Hepatic stellate cell (primary cell): ENCODE results near the gene ALDH3A1.
"Not testable (repeated sequence)": the region's sequence is repeated elsewhere in the genome, so short reads cannot be mapped to it uniquely, and the experiment has no call there.

ENCODE experiments used
- DNase-seq: peaks from one replicate; pipeline ENCODE4 v3.0.0; 2011; ENCODE audit warnings: low spot score

ALDH3A1 gene

DNA sequence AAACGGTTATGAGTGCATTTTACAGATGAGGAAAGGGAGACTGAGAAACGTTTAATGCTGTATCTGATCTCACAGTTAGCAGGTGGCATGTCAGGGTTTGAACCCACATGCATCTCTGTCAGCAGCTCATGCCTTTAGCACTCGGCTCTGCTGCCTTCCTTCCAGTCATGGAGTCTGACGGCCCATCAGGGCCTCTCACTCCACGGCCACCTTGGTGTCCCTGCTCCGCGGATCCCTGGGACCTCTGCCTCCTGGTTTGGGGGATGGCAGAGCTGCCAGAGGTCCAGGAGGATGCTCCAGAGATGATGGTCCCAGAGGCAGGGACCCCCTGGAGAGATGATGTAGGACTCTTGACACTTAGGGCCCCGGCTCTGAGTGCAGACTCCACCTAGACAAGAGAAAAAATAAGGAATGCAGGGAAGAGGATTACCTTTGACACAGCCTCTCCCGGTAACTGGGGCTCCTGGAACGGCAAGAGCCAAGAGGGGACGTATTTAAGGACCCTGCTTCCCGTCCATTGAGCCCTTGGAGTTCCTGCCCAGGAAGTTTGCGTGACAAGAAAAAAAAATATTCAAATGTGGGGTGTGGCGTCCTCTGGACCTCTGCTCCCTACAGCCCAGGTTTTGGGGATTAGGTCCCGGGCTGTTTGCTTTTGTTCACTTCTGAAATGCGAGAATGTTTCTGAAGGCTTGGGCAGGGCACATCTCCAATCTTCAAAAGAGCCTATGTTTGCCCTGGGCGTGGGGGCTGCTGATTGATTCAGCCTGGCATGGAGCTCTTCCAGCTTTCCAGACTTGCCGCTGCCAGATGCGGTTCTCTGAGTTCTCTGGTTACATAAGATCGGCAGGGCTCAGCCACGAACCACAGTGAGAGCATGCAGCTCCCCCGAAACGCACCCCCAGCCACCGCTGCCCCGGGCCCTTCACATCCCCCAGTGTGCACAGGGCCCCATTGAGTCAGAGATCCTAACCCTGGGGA, at the start of gene ALDH3A1:
ALDH3A1 (minus strand) TSS at position 470 of the 978 bp plus-strand sequence. CDS start 3,169 bp downstream, outside the sequence.
- no peak for DNase-seq

DNA sequence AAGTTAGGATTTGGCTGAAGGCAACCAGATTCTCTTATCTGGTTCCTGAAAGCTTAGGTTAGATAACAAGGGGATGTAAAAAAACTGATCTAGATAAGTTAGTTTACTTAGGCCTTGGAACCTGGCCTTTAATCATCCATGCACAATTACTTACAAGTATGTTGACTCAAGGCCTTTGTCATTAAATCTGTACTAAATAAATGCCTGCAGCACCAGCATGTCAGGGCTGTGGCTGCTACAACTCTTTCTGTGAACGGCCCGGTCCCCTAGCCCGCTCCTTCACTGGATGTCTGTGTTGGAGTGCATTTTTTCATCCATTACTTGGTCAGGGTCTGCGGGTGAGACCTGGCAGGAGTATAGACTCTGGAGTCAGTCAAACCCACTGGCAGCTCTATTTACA, 48.4 kb upstream of the ALDH3A1 start:
- DNase-seq, result no peak

DNA sequence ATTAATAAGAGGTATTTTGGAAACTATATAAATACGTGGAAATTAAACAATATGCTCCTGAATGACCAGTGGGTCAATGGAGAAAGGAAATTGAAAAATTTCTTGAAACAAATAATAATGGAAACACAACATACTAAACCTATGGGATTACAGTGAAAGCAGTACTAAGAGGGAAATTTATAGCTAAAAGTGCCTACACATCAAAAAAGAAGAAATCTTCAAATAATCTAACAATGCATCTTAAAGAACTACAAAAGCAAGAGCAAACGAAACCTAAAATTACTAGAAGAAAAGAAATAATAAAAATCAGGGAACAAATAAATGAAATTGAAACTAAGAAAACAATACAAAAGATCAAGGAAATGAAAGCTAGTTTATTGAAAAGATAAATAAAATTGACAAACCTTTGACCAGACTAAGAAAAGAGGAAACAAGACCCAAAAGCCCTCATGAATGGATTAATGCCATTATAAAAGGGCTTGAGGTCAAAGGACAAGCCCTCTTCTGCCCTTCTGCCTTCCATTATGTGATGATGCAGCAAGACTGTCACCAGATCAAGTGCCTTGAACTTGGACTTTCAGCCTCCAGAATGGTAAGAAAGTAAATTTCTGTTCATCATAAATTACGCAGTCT, 43.9 kb upstream of the ALDH3A1 start:
- DNase-seq, result no peak

DNA sequence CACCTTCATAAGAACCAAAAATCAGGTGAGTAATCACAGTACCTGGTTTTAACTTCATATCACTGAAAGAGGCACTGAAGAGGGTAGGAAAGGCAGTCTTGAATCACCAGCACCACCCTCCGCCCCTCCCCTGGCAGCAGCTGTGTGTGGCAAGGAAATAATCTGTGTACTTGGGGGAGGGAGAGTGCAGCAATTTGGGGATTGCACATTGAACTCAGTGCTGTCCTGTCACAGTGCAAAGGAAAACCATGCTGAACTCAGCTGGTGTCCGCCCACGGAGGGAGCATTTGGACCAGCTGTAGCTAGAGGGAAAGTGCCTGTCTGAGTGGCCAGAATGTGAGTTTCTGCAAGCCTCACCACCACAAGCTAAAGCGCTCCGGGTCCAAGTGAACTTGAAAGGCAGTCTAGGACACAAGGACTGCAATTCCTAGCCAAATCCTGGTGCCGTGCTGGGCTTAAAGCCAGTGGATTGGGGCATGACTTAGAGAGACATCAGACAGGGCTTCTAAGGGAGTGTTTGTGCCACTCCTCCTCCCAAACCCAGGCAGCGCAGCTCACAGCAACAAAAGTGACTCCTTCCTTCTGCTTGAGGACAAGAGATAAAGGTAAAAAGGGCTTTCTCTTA, 39.7 kb upstream of the ALDH3A1 start:
- DNase-seq, result no peak

DNA sequence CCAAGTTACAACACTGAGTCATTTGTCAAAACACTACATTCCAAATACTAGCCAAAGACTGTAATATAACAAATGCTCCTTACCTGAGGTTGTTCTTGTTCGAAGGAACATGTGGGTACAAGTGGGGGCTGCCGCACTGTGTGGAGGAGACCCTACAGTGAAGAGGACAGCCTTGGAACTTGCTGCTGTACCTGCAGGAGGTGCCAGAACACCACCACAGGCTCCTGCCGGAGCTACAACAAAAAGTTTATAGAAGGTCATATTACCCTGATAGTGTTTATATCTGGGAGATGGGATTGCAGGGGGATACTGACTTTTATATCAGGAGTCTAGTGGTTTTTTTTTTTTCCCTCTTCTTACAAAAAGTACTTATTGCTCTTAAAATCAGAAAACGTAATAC, 37.8 kb upstream of the ALDH3A1 start:
- DNase-seq, result no peak

DNA sequence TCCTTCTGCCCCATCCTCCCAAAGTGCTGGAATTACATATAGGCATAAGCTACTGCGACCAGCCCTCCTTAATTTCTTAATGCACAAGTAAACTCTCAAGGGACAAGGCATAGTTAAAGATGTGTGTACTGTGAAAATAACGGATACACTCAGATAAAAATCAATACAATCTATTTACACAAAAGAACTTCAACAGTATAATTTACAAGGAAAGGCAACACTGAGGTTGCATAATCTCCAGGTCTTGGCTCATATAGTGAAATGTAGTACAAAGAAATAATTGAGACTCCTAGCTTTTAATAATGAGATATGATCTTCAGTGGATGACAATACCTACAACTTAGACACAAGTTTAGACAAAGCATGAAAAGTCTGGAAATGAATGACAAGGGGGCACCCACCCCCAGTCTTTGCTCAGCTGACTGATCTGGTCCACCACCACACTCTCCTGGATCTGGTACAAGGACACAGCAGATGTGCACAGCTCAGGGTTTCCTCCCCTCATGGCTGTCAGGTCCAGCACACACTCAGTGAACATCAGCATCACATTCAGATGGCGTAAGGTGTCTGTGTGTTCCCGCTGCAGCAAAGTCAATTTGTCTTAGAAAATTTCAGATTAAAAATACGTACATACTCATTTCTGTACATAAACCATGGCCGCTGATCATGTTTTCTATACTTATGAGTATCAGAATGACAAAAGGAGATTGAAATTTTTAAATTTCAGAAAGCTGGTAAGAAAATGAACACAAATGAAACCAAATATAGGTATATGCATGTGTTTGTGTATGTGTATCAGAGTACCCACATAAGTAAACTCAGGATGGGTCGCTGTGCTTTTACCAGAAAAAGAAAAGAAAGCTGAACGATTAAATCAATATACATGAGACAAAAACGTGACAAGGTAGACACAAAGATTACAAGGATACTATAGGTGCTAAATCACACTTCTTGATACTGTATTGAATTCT, 33.7 kb upstream of the ALDH3A1 start:
- DNase-seq, result no peak

DNA sequence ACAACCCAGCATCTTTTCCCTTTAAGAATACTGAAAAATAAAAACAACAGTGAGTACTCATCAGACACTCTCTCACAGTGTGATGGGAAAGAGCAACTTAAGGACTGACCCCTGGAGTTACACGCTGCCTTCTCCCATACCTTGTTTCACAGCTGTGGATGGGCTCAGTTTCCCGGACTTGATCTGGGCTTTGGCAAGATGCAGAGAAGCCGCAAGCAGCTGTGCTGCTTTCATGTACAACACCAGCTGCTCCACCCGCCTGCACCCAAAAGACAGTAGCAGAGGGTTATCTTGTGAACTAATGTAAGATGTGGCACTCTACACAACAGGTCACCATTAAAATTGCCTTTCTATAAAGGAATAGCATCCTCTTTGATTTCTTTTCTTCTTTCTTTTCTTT, 32.7 kb upstream of the ALDH3A1 start:
- no peak for DNase-seq

DNA sequence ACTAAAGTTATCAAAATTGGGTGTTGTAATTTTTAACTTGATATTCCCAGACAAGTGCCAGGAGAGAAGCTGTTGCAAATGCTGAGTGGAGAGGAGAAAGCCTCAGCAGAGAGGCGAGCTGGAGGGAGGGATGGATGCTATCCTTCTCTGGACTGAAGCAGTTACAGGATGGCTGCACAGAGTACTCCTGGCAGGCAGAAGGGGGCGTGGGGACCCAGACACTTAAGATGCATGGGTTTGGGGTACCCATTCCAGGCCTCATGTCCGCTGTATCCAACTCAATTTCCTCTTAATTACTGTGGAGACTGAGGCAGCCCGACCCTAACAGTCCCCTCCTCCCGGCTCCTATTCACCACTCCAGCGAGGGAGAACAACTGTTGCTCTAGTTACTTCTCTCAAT, 25.4 kb upstream of the ALDH3A1 start:
- no peak for DNase-seq

DNA sequence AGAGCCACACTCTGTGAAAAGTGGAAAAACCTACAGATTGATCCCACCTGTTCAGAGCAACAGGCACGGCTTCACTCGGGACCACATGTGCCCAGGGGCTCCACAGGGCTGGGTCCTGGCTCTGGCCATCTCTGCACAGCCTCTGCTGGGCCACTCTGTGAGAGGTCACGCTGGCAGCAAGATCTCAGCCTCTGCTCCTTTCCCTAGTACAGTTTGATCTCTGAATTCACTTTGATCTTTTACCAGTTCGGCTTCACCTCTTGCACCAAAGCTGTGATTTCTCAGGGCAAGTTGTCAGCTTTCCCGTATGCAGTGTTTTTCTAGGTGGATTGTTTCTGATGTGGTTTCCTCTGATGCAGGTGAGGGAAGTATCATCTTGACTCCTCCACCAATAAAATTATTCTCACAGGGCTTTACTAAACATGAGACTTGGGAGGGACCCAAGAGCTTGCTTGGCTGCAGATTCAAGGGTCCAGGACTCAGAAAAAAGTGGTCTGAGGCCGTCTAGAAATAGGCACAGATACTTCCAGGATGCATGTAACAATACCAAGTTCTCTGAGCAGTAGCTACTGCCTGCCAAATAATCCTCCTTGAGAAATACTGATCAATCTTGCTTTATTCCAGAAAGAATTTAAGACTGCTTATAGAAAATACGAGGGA, 24.0 kb upstream of the ALDH3A1 start:
- no peak for DNase-seq

DNA sequence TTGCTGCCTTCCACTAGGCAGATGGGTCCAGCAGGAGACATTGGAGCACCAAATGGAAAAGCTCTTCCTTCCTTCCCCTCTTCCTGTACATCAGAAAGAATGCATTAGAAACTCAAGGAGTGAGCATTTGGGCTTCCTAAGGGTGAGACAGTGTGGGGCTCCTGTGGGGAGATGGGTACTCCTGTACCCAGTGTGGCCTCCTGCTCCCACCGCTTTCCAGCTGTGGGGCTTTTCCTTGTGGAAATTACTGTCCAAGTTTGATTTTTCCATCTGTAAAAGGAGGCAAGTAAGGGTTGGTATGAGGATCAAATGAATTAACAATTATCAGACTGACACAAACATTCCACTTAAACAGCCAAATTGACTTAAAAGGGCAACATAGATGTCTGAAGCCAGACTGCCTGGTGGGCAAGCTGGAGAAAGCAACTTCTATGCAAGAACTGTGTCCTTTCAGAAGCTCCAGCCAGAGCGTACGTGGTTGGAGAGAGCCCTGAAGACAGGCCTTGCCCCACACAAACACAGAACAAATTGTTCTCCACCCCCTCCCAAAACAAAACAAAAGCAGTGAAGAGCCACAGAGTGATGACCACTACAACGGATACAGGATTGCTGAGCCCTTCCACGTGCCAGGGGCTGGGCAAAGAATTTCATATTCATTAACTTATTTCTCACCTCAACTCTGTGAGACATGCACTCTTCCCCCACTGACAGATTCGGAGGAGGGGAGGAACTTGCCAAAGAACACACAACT, 23.1 kb upstream of the ALDH3A1 start:
- no peak for DNase-seq

DNA sequence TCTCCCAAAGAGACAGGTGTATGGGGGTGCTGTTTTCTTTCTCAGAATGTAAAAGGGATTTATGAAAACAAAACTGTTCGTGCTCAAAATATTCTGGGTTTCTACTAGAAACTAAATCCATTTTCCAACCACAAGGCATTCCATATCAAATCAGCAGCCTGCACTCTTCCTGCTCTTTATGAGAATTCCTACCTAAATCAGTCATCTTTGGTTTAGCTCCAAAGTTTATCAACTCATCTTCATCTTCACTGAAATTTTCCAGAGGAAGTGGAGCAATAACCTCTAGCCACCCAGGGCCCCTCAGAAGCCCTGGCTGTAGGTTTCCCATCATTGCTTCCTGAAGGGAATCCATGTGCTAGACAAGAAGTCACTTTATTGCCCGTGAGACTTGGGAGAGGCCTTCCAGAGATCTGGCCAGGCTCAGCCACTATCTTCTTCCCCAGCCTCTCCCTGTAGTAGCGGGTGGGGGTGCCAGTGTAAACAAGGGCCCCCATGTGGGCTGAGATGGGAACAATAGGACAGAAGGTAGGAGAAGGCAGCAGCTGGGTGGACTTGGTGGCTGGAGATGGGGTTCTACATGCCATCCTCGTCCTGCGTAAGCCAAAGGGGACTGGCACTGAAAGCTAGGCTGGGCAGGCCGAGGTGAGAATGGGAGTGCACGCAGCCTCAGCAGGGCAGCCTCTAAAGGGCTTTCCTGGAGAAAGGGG, 22.0 kb upstream of the ALDH3A1 start:
- DNase-seq, result peak; percentile 50

DNA sequence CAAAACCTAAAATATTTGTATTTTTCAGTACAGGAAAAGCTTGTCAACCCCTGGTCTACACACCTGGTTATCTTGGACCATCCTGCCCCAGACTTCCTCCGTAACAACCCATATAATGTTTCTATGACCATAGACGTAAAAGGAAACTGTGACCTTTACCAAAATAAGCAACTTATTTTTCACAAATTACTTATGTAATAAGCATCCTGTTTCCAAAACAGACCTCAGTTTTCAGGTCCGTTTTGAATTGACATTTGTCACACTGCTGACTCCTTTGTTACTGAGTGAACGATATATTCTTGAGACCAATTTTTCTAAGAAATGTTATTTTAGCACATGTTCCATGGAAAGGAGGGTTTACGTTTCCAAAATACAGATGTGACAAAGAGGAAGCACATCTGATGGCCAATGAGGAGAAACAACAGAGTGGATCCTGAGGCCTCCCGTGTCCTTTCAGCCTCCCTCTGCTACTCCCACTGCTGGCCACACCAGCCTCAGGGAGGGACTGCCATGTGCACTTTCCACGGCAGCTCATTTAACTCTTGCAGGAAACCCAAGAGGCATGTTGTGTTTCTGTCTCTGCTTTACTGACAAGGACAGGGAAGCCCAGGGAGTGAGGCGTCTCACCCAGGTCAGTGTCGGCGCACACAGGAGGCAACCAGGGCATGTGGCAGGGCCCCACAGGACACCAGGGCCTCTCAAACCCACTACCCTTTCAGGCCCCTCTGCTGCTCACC, 20.1 kb upstream of the ALDH3A1 start:
- DNase-seq, result no peak

DNA sequence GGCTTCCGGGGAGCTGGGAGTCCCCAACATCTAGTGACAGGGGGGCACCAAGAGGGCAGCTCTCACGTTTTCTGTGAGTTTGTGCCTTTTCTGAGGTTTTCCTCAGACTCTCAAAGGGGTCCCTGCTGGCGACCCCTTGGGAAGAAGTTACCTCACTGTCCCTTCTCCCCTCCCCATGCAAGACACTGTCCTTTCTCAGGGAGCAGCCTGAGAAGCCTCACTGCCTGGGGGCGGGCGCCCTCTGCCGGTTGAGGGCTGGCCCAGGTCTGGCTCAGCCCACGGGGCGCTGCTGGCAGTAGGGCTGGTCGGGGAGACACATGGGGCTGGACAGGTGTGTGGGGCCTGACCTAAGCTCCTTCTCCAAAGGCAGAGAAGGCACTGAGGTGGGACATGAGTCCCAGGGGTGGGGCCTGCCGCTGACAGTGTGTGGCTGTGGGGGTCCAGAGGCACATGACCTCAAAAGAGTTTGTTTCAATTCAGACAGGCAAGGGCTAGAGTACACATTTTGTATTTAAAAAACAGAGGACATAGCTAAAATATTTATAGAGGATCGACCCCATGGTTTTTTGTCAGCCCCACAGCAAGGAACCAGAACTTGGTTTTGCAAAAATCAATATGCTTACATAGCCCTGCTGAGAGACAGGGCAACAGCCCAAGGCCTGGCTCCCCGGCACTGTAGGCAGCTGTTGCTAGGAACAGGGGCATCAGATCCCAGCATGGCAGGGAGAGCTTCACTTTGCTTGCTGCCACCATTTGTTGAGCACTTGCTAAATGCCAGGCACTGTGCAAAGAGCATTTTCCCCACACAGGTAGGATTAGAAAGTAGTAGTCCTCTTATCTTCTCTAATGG, 18.5 kb upstream of the ALDH3A1 start:
- peak; percentile 83 for DNase-seq

DNA sequence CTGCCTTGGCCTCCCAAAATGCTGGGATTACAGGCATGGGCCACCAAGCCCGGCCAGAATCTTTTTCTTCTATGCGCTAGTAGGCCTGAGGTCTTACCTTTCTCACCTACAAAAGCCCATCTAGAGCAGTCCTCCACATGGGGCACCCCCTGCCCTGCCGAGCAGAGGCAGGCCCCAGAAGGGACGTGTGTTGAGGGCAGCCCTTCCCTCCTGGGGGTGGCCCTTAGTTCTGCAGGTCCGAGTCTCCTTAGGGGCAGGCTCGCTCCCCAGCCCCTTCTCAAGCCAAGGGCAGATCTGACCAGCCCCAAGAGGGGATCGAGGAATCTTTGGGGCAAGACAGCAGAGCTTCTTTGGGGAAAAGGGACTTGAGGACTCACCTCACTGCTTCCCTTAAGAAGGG, 17.9 kb upstream of the ALDH3A1 start:
- no peak for DNase-seq

DNA sequence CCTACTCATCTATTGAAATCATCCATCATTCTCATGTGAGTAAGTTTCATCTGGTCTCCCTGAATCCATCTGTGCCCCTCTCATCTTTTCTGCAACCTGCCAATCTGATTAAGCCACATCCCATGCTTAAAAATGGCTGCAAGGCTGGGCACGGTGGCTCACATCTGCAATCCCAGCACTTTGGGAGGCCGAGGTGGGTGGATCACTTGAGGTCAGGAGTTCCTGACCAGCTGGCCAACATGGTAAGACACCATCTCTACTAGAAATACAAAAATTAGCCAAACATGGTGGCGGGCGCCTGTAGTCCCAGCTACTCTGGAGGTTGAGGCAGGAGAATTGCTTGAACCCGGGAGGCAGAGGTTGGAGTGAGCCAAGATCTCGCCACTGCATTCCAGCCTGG, 15.9 kb upstream of the ALDH3A1 start:
- DNase-seq, result not testable (repeated sequence)

DNA sequence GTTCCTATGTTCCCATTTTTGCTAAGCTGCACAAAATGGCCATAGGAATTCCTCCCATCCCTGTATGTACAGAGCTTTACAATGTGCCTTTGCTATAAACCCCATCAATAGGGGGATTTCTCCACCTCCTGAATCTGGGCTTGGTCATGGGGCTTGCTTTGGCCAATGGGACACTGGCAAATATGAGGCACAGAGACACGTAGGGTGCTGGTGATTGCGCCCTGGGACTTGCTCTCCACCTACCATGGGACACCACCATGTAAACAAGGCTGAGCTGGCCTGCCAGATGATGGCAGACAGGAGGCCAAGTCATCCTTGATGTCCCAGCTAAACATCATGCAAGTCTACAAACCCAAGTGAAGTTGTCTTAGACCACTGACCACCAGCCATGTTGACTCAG, 15.3 kb upstream of the ALDH3A1 start:
- DNase-seq, result no peak

DNA sequence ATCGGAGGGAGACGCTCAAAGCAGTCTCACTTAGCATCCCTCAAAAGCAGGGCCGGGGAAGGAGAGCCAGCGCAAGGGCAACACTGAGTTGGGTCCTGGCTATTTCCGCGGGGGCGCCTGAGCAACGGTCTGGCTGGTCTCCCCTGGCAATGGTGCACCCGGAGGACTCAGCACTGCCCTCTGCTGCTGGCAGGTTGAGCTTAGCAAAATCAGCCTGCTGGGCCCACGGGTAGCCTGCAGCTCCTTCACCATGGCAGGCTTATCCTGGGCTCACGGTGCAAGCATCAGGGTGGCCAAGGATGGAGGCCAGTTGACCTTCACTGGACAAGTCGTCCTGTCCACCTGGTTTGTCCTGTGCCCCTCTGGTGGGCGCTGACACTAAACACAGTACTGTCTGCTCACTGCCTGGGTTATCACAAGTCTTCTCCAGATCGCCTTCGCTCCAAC, 14.4 kb upstream of the ALDH3A1 start:
- peak; percentile 81 for DNase-seq

DNA sequence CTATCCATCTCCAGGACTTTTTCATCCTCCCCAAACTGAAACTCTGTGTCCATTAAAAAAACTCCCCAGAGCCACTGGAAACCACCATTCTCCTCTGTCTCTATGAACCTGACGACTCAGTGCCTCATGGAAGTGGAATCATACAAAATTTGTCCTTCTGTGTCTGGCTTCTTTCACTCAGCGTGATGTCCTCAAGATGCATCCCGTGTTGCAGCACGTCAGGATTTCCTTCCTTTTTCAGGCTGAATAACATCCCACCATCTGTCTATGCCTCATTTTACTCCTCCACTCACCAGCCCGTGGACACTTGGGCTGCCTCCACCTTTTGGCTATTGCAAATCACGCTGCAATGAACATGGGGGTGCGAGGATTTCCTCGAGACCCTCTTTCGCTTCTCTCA, 12.6 kb upstream of the ALDH3A1 start:
- DNase-seq, result no peak
